Measurements from ENCODE around the gene ZBTB9.

The ZBTB9 gene

DNA sequence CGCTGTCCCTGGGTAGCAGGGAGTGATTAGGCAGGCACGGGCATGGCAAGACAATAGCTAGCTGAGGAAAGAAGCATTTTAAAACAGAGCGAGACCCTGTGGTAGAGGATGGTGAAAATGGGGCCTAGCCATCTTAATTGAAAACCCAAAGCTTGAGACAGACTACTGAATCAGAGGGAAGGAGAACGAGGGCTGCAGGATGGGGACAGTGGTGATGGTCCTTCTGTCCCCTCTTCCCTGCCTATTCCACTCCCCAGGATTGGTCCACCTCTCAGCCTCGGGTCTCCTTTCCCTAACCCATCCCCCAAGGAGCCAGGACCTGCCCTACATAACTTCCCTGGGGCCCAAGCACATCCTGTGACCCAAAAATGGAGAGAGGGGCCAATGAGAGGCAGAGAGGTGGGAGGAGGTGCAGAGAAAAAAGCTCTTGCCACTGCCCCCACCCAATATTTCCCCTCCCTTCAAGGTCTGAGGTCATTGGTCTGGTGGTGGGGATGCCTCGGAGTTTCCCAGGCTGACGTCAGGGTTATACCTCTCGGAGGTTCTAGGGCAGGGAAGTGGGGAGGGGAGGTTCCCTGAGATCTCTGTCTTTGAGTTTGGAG is 35.6 kb upstream of the ZBTB9 start:
- H2AFZ ChIP-seq (ENCODE audit: low read depth, low read length, severe bottlenecking): peak overlapping the region; percentile 53

DNA sequence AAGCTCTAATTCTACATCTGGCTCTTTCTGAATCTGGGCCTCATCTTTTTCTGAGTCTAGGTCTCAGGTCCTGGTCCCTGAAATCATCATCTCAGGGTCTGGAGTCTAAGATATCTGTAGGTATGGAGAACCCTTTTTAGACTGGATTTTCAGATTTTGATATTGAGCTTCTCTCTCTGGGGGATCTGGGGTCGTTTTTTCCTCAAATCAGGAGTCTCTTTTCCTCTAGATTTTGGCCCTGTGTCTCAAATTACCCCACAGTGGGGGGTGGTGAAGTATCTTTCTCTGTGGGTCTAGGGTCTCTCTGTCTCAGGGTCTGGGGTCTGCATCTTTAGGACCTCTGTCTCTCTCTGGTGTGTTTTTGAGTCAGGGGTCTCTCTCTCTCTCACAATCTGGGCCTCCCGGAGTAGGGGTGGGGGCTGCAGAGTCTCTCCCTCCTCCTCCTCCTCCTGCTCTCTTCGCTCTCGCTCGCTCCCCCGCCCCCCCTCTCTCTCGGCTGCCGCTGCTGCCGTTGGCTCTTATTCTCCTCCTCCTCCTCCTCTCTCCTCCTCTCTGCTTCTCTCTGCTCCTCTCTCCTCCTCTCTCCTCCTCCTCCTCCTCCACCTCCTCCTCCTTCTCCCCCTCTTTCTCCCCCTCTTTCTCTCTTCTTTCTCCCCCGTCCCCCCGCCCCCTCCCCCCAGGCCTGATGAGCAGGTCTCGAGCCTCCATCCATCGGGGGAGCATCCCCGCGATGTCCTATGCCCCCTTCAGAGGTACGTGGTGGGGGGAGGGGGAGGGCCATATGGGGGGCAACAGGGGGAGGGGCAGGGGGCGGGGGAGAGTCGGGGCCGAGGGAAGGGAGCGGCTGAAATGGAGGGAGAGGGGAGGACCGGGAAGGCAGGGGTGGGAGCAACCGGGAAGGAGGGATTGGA is 34.5 kb upstream of the ZBTB9 start, which contains the start of gene SYNGAP1:
Gene SYNGAP1 (plus strand): TSS at position 486 of the 911 bp plus-strand sequence. CDS start 200 bp downstream, at position 686.
- Histone ChIP-seq H3K4me3 (ENCODE audit: insufficient read depth, low read length, poor library complexity, severe bottlenecking) (no peak within 1 kb of the TSS), H3K9me2 (replicated peaks; ENCODE audit: insufficient read depth, low read length) (no peaks in the 10 kb centered on the region), H3K9me3 (ENCODE audit: insufficient read depth, low read length) (no peaks in the 10 kb centered on the region), H2AFZ (ENCODE audit: low read depth, low read length, severe bottlenecking) (no peak within 1 kb of the TSS), H3K27ac (ENCODE audit: low read depth, low read length) (no peak within 1 kb of the TSS), H4K20me1 (ENCODE audit: low read depth, low read length) (no peaks in the 10 kb centered on the region), H3K27me3 (ENCODE audit: low read length) (peaks cover 5% of the 10 kb centered on the region; the same call in 1 of the 2 replicates), H3K4me2 (ENCODE audit: low read depth, low read length, poor library complexity, severe bottlenecking) (peak within 1 kb of the TSS; percentile 65), H3K9ac (ENCODE audit: low read length) (peak within 1 kb of the TSS; percentile 53; the same call in 1 of the 2 replicates), H3K36me3 (ENCODE audit: low read length) (no peaks in the 10 kb centered on the region), H3K79me2 (ENCODE audit: insufficient read depth, low read length) (peaks cover 22% of the 10 kb centered on the region), H3F3A (ENCODE audit: insufficient read depth) (0 out of 2 replicates have a peak, but pooled peaks cover 14% of the 10 kb centered on the region)
- no peak for TF ChIP-seq EZH2phosphoT487 (conservative IDR thresholded peaks at IDR 0.05; ENCODE audit: low read length)
- TF ChIP-seq, protein P1, sequence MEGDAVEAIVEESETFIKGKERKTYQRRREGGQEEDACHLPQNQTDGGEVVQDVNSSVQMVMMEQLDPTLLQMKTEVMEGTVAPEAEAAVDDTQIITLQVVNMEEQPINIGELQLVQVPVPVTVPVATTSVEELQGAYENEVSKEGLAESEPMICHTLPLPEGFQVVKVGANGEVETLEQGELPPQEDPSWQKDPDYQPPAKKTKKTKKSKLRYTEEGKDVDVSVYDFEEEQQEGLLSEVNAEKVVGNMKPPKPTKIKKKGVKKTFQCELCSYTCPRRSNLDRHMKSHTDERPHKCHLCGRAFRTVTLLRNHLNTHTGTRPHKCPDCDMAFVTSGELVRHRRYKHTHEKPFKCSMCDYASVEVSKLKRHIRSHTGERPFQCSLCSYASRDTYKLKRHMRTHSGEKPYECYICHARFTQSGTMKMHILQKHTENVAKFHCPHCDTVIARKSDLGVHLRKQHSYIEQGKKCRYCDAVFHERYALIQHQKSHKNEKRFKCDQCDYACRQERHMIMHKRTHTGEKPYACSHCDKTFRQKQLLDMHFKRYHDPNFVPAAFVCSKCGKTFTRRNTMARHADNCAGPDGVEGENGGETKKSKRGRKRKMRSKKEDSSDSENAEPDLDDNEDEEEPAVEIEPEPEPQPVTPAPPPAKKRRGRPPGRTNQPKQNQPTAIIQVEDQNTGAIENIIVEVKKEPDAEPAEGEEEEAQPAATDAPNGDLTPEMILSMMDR (IDR thresholded peaks at IDR 0.05; ENCODE audit: insufficient read depth, low read length, poor library complexity, severe bottlenecking): no peak

More for the DNA sequence above, 35.6 kb upstream of the ZBTB9 start:
- TF ChIP-seq EZH2phosphoT487 (conservative IDR thresholded peaks at IDR 0.05; ENCODE audit: low read length): no peak
- TF ChIP-seq, protein P1 (IDR thresholded peaks at IDR 0.05; ENCODE audit: insufficient read depth, low read length, poor library complexity, severe bottlenecking): no peak
- peak overlapping the region; percentile 53 for H3K9ac ChIP-seq (ENCODE audit: low read length)
- no peaks in the 10 kb centered on the region for H3K36me3 ChIP-seq (ENCODE audit: low read length)
- H4K20me1 ChIP-seq (ENCODE audit: low read depth, low read length): no peaks in the 10 kb centered on the region
- peaks cover 21% of the 10 kb centered on the region; the same call in 1 of the 2 replicates for H3F3A ChIP-seq (ENCODE audit: insufficient read depth)
- no peaks in the 10 kb centered on the region for H3K27me3 ChIP-seq (ENCODE audit: low read length)
- H3K4me2 ChIP-seq (ENCODE audit: low read depth, low read length, poor library complexity, severe bottlenecking): peak overlapping the region; percentile 65
- H3K9me2 ChIP-seq (replicated peaks; ENCODE audit: insufficient read depth, low read length): no peaks in the 10 kb centered on the region
- peak overlapping the region; percentile 50 for H3K4me3 ChIP-seq (ENCODE audit: insufficient read depth, low read length, poor library complexity, severe bottlenecking)
- peaks cover 22% of the 10 kb centered on the region for H3K79me2 ChIP-seq (ENCODE audit: insufficient read depth, low read length)
- H3K27ac ChIP-seq (ENCODE audit: low read depth, low read length): peak overlapping the region; percentile 61
- no peaks in the 10 kb centered on the region for H3K9me3 ChIP-seq (ENCODE audit: insufficient read depth, low read length)

DNA sequence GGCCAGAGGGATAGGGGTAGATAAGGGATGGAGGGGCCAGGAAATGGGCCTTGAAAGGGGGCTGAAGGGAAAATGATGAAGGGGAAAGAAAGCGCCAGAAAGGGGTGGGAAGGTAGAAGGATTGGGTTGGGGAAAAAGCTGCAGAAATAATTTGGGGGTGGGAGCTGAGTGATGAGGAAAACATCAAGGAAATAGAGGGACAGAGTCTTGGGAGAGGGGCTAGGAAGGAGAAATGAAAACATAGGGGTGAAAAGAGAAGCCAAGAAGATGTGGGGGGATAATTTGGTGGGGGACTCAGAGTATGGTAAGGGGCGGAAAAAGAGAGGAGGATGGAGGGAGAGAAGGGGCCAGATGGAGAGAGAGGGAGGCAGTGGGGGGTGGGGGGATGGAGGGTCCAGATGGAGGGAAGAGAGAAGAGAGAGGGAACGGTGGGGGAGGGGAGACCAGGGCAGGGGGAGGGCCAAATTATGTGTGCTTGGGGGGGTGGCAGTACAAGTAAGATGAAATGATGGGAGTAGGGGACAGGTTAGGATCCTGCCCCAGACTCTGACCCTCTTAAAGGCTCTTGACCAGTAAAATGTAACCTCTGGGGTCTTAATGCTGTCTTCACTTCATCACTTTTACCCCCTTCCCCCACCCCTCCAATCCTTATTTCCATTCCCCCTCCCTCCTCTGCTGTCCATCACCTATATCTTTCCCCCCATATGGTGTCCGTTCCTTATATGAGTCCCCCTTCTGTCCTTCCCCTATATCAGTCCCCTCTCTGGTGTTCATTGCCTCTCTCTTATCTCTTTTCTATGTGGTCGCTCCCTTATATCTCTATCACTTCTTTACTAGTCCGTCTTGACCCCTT is 33.7 kb upstream of the ZBTB9 start:
- TF ChIP-seq, protein P1 (IDR thresholded peaks at IDR 0.05; ENCODE audit: insufficient read depth, low read length, poor library complexity, severe bottlenecking): no peak
- no peak for TF ChIP-seq EZH2phosphoT487 (conservative IDR thresholded peaks at IDR 0.05; ENCODE audit: low read length)
- H2AFZ ChIP-seq (ENCODE audit: low read depth, low read length, severe bottlenecking): no peak overlapping the region
- no peak overlapping the region for H3K9ac ChIP-seq (ENCODE audit: low read length)
- no peak overlapping the region for H3K4me2 ChIP-seq (ENCODE audit: low read depth, low read length, poor library complexity, severe bottlenecking)
- peaks cover 6% of the 10 kb centered on the region; the same call in 1 of the 2 replicates for H3K27me3 ChIP-seq (ENCODE audit: low read length)
- H3K4me3 ChIP-seq (ENCODE audit: insufficient read depth, low read length, poor library complexity, severe bottlenecking): no peak overlapping the region
- no peaks in the 10 kb centered on the region for H3K9me3 ChIP-seq (ENCODE audit: insufficient read depth, low read length)
- H3K9me2 ChIP-seq (replicated peaks; ENCODE audit: insufficient read depth, low read length): no peaks in the 10 kb centered on the region
- peaks cover 20% of the 10 kb centered on the region for H3K79me2 ChIP-seq (ENCODE audit: insufficient read depth, low read length)
- H3K36me3 ChIP-seq (ENCODE audit: low read length): no peaks in the 10 kb centered on the region
- H3F3A ChIP-seq (ENCODE audit: insufficient read depth): 0 out of 2 replicates have a peak, but pooled peaks cover 10% of the 10 kb centered on the region
- H3K27ac ChIP-seq (ENCODE audit: low read depth, low read length): no peak overlapping the region
- no peaks in the 10 kb centered on the region for H4K20me1 ChIP-seq (ENCODE audit: low read depth, low read length)
